CD14-positive monocyte (primary cell): ENCODE measurements around the gene NUP153. TPM values are rescaled to one million over a fixed set of nuclear protein-coding genes. Genes with fewer than 3 reads are reported as not detected.

Source experiments
- DNase-seq, 3 donors: peaks; one replicate each; pipeline ENCODE4 v3.0.0-alpha.2; 2011 to 2022
- H2AFZ ChIP-seq: 2 replicates; pipeline ENCODE4 v1.6.0; 2012; ENCODE audit warnings: mild to moderate bottlenecking, low read depth, low read length, inconsistent platforms; ENCODE audit not compliant: insufficient read depth, poor library complexity, severe bottlenecking
- H3K27ac ChIP-seq, 2 donors: 1 replicate in 1 of 2; 2 replicates in 1 of 2; pipeline ENCODE4 v1.5.1; 2012 to 2013; ENCODE audit warnings: low read length in 2 of 2, control low read depth in 1 of 2, inconsistent platforms in 1 of 2, low read depth in 1 of 2, mild to moderate bottlenecking in 1 of 2
- H3K27me3 ChIP-seq, 2 donors: one replicate each; pipeline versions ENCODE4 v1.6.0 to v1.6.1; 2011 to 2013; ENCODE audit warnings: low read length in 2 of 2; ENCODE audit not compliant: control insufficient read depth in 2 of 2, insufficient read depth in 2 of 2
- H3K36me3 ChIP-seq, 2 donors: replicated peaks in 1 of 2; 1 replicate in 1 of 2; 2 replicates in 1 of 2; pipeline versions ENCODE4 v1.5.1 to v1.6.1; 2012 to 2013; ENCODE audit warnings: low read length in 2 of 2, control low read depth in 1 of 2, inconsistent platforms in 1 of 2, mild to moderate bottlenecking in 1 of 2; ENCODE audit not compliant: insufficient read depth in 2 of 2, control insufficient read depth in 1 of 2
- H3K4me1 ChIP-seq, 2 donors: 1 replicate in 1 of 2; 2 replicates in 1 of 2; pipeline versions ENCODE4 v1.5.1 to v1.6.1; 2012 to 2013; ENCODE audit warnings: low read length in 2 of 2, control low read depth in 1 of 2, inconsistent platforms in 1 of 2, mild to moderate bottlenecking in 1 of 2, moderate library complexity in 1 of 2; ENCODE audit not compliant: insufficient read depth in 2 of 2, control insufficient read depth in 1 of 2
- H3K4me2 ChIP-seq: replicated peaks from 2 replicates; pipeline ENCODE3; 2012; ENCODE audit warnings: low read length, moderate library complexity, mild to moderate bottlenecking; ENCODE audit not compliant: poor library complexity, severe bottlenecking; ENCODE audit errors: extremely low read depth
- H3K4me3 ChIP-seq, 3 experiments: fragments of 200-600 bp in 1 of 3; sonication (generic) in 1 of 3; replicated peaks in 1 of 3; 1 replicate in 2 of 3; 2 replicates in 1 of 3; pipeline ENCODE4 v1.5.1; 2011 to 2013; ENCODE audit warnings: low read length in 3 of 3, mild to moderate bottlenecking in 3 of 3, control low read depth in 2 of 3, low read depth in 2 of 3, inconsistent platforms in 1 of 3, moderate library complexity in 1 of 3
- H3K79me2 ChIP-seq: 2 replicates; pipeline ENCODE4 v1.6.0; 2012; ENCODE audit warnings: mild to moderate bottlenecking, control low read depth, inconsistent platforms, low read length, moderate library complexity; ENCODE audit not compliant: insufficient read depth
- H3K9ac ChIP-seq: 2 replicates; pipeline ENCODE4 v1.6.0; 2017; ENCODE audit warnings: low read length, mild to moderate bottlenecking; ENCODE audit not compliant: insufficient read depth, poor library complexity, severe bottlenecking
- H3K9me3 ChIP-seq, 2 donors: replicated peaks in 1 of 2; 1 replicate in 1 of 2; 2 replicates in 1 of 2; pipeline versions ENCODE4 v1.5.1 to v1.6.1; 2012 to 2013; ENCODE audit warnings: low read length in 2 of 2, control low read depth in 1 of 2; ENCODE audit not compliant: control insufficient read depth in 1 of 2, insufficient read depth in 1 of 2
- H4K20me1 ChIP-seq: 2 replicates; pipeline ENCODE4 v1.6.0; 2012; ENCODE audit warnings: mild to moderate bottlenecking, low read length, control low read depth, moderate library complexity; ENCODE audit not compliant: insufficient read depth
- H3K27ac Mint-ChIP-seq, 7 donors: one replicate each; pipeline ENCODE4 v1.8.0; 2020; ENCODE audit warnings: mild to moderate bottlenecking in 7 of 7, mixed read lengths in 7 of 7, moderate library complexity in 6 of 7, inconsistent platforms in 2 of 7
- H3K27me3 Mint-ChIP-seq, 3 donors: one replicate each; pipeline ENCODE4 v1.8.0; 2021 to 2022; ENCODE audit warnings: low read depth in 3 of 3, mild to moderate bottlenecking in 3 of 3, mixed read lengths in 3 of 3, moderate library complexity in 3 of 3, inconsistent platforms in 1 of 3
- H3K36me3 Mint-ChIP-seq, 2 donors: one replicate each; pipeline ENCODE4 v1.8.0; 2020; ENCODE audit warnings: mixed read lengths in 2 of 2, inconsistent platforms in 1 of 2, mild to moderate bottlenecking in 1 of 2
- H3K4me1 Mint-ChIP-seq: one replicate; pipeline ENCODE4 v1.8.0; 2020; ENCODE audit warnings: mild to moderate bottlenecking, mixed read lengths
- H3K4me3 Mint-ChIP-seq, 2 donors: one replicate each; pipeline ENCODE4 v1.8.0; 2020; ENCODE audit warnings: mild to moderate bottlenecking in 2 of 2, mixed read lengths in 2 of 2, moderate library complexity in 1 of 2
- H3K9me3 Mint-ChIP-seq, 7 donors: one replicate each; pipeline ENCODE4 v1.8.0; 2020 to 2022; ENCODE audit warnings: mixed read lengths in 7 of 7, mild to moderate bottlenecking in 6 of 7, moderate library complexity in 6 of 7, inconsistent platforms in 2 of 7
- WGBS: methylation state at CpG from one replicate; pipeline ENCODE4 v1.1.5; 2013; ENCODE audit warnings: missing lambda C conversion rate; ENCODE audit not compliant: insufficient coverage; 5-methylcytosine and 5-hydroxymethylcytosine counted together
- intact Hi-C, 2 donors: fragments of 100-400 bp; cut with micrococcal nuclease; formaldehyde crosslinking; loops; one replicate each; pipeline versions ENCODE4 v1.15.0 to v1.15.1; 2023
- polyA plus RNA-seq, 3 donors: library from polyadenylated mRNA; depleted of rRNA in 1 of 3; unstranded in 2 of 3; stranded (reverse) in 1 of 3; fragments of 300-500 nt in 2 of 3; fragments of >200 nt in 1 of 3; fragmentation: Illumina TruSeq in 2 of 3; gene quantifications; 1 replicate in 2 of 3; 2 replicates in 1 of 3; pipeline ENCODE4 v1.2.3, GENCODE V29; 2012 to 2021
- TF ChIP-seq, protein P1 (sequence below): fragments of 200-600 bp; IDR thresholded peaks from one replicate; pipeline ENCODE4 v1.8.0; 2022; ENCODE audit warnings: antibody characterized with exemption, mild to moderate bottlenecking

NUP153 gene
- polyA plus RNA-seq, 3 donors: 0.99 to 13.8 (median 2.3) TPM

DNA sequence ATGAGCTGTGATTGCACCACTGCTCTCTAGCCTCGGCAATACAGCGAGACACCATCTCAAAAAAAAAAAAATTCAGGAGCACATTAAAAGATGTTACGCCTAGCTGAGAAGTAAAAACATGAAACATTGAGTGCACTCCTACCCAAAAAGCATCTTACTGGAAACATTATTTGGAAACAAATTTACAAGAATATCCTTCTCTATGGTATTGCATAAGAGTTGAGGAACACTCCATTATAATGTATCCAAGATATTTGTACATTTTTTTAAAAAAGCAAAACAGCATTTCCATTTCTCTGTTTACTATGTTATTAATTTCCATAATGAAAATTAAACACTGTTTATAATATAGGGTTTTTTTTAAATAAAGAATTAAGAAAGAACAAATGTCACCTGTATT lies 58.0 kb downstream of the NUP153 start:
- intact Hi-C loops: no loop called here
- Histone ChIP-seq H3K9ac (no peak overlapping the region), H3K9me3 (no peaks in the 10 kb centered on the region), H3K4me2 (no peak overlapping the region), H3K79me2 (peaks cover 5% of the 10 kb centered on the region), H3K4me3 (no peak overlapping the region), H3K27ac (no peak overlapping the region), H3K4me1 (no peaks in the 10 kb centered on the region), H2AFZ (no peak overlapping the region), H3K27me3 (no peaks in the 10 kb centered on the region), H4K20me1 (no peaks in the 10 kb centered on the region), H3K36me3 (peaks cover 65 to 92% of the 10 kb centered on the region in 2 donors)
- TF ChIP-seq, protein P1, sequence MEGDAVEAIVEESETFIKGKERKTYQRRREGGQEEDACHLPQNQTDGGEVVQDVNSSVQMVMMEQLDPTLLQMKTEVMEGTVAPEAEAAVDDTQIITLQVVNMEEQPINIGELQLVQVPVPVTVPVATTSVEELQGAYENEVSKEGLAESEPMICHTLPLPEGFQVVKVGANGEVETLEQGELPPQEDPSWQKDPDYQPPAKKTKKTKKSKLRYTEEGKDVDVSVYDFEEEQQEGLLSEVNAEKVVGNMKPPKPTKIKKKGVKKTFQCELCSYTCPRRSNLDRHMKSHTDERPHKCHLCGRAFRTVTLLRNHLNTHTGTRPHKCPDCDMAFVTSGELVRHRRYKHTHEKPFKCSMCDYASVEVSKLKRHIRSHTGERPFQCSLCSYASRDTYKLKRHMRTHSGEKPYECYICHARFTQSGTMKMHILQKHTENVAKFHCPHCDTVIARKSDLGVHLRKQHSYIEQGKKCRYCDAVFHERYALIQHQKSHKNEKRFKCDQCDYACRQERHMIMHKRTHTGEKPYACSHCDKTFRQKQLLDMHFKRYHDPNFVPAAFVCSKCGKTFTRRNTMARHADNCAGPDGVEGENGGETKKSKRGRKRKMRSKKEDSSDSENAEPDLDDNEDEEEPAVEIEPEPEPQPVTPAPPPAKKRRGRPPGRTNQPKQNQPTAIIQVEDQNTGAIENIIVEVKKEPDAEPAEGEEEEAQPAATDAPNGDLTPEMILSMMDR: no peak
- H3K4me3 Mint-ChIP-seq: no peak overlapping the region
- WGBS: no CpG with 5 or more reads among the region's 3 CpGs
- no peak overlapping the region for H3K27ac Mint-ChIP-seq
- peaks cover 64 to 82% of the 10 kb centered on the region in 2 donors for H3K36me3 Mint-ChIP-seq
- H3K4me1 Mint-ChIP-seq: no peaks in the 10 kb centered on the region
- DNase-seq: no peak
- H3K27me3 Mint-ChIP-seq: no peaks in the 10 kb centered on the region
- H3K9me3 Mint-ChIP-seq: no peaks in the 10 kb centered on the region

- H3K9me3 Mint-ChIP-seq: no peaks in the 10 kb centered on the region
Measured at GRCh38 chr6:17640477-17640917, 66.2 kb downstream of the NUP153 start.

More at GRCh38 chr6:17640477-17640917, 66.2 kb downstream of the NUP153 start:
- intact Hi-C loops: no loop called here
- Histone ChIP-seq H3K4me1 (no peaks in the 10 kb centered on the region), H3K27me3 (no peaks in the 10 kb centered on the region), H3K4me2 (no peak overlapping the region), H2AFZ (no peak overlapping the region), H3K9me3 (no peaks in the 10 kb centered on the region), H3K9ac (no peak overlapping the region), H3K27ac (peak overlapping the region in 1 of 2 donors; percentile 35), H3K4me3 (no peak overlapping the region), H3K79me2 (no peaks in the 10 kb centered on the region), H4K20me1 (no peaks in the 10 kb centered on the region), H3K36me3 (peaks cover 76 to 86% of the 10 kb centered on the region in 2 donors)
- Mint-ChIP-seq H3K36me3 (peaks cover 85 to 92% of the 10 kb centered on the region in 2 donors), H3K27ac (peak overlapping the region in 6 of 7 donors; percentile 51 to 84 (median 76)), H3K4me1 (peaks cover 5% of the 10 kb centered on the region), H3K4me3 (no peak overlapping the region), H3K27me3 (peaks cover 0 to 1% (median 0%) of the 10 kb centered on the region in 3 donors)
- WGBS: 0% methylated on average over 1 of the region's 3 CpGs
- TF ChIP-seq, protein P1: no peak
- DNase-seq: peak; percentile 17 to 31 (median 23)
